Stimulated activated CD4-positive, alpha-beta T cell treated with anti-CD3 and anti-CD28 coated beads, Interleukin-2, amount 100 ng/mL, for 24 hours (primary cell): ENCODE results near the gene IDI2.
"Not testable (repeated sequence)": the region's sequence is repeated elsewhere in the genome, so short reads cannot be mapped to it uniquely, and the experiment has no call there.

Source experiments
- DNase-seq, 2 donors: peaks; one replicate each; pipeline ENCODE4 v3.0.0-alpha.2; 2020

The IDI2 gene

GRCh38 chr10:1025683-1026082 lies at the start of gene IDI2:
IDI2 (minus strand) TSS chr10:1025859; CDS start chr10:1024723, 1,136 bp downstream.
- no peak for DNase-seq

- no peak for DNase-seq
Observed at GRCh38 chr10:1074748-1075308, 49.2 kb upstream of the IDI2 start.

- no peak for DNase-seq
Observed at GRCh38 chr10:1074052-1074747, 48.5 kb upstream of the IDI2 start.

GRCh38 chr10:1070919-1071318 lies 45.3 kb upstream of the IDI2 start:
- DNase-seq = no peak

DNA sequence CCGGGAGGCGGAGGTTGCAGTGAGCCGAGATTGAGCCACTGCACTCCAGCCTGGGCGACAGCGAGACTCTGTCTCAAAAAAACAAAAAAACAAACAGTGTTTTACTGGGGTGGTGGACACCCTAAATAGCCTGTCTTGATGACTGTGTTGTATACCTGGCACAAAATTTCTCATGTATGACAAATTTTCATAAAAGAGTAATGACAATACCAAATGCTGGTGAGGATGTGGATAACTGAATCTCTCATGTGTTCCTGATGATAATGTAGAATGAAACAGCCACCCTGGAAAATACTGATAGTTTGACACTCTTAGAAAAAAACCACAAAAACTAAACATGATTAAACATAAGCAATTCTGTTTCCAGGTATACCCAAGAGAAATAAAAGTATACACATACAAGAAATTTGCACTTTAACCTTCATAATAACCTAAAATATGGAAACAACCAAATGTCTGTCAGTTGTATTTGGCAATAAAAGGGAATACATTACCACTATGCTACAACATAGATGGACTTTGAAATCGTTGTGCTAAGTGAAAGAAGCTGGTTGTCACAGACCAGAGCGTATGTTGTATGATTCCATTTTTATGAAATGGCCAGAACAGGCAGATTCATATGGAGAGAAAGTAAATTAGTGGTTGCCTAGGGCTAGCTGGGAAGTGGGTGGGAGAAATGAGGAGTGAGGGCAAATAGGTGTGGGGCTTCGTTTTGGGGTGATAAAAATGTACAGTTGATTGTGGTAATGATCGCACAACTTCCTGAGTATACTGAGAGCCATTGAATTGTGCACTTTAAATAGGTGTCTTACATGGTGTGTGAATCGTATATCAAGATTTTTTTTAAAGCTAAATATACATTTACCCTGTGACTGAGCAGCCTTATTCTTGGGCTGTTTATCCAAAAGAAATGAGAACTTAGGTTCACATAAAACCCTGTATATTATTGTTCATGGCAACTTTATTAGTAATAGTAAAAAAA lies 43.0 kb upstream of the IDI2 start:
- DNase-seq = no peak

- not testable (repeated sequence) for DNase-seq
Observed at GRCh38 chr10:1066734-1067133, 41.1 kb upstream of the IDI2 start.

- DNase-seq = no peak
Observed at GRCh38 chr10:1064964-1065247, 39.2 kb upstream of the IDI2 start.

GRCh38 chr10:1063232-1063865 lies 37.7 kb upstream of the IDI2 start:
- DNase-seq = no peak

GRCh38 chr10:1061930-1062774 lies 36.5 kb upstream of the IDI2 start:
- no peak for DNase-seq

- DNase-seq = no peak
Observed at GRCh38 chr10:1059902-1060301, 34.2 kb upstream of the IDI2 start.

GRCh38 chr10:1058017-1058416 lies 32.4 kb upstream of the IDI2 start:
- DNase-seq = no peak

DNA sequence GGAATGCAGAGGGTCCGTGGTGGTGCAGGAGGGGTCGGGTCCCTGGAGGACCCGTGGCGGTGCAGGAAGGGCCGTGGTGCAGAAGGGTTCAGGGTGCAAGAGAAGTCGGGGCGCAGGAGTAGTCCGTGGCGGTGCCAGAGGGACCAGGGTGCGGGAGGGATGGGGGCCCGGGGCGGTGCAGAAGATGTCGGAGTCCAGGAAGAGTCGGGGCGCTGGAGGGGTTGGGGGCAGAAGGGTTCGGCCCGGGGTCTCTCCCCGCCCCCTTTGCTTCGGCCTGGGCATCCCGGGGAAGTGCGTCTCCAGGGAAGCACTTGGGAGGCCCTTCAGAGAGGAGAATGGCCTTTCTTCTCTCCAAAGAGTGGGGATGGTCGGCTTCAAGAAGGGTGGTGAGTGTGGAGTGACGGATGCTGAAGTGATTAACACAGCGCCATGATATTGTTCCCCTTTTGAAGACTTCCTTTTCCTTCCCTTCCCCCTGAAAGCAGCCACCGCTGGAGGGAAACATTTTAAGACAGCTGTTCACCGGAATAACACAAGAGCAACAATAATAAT lies 31.5 kb upstream of the IDI2 start:
- no peak for DNase-seq

GRCh38 chr10:1056326-1057105 lies 30.9 kb upstream of the IDI2 start, which contains the start of gene WDR37:
WDR37 (plus strand) TSS chr10:1056385; CDS start chr10:1072156, 15,771 bp downstream.
- peak; percentile 91 to 93 for DNase-seq

DNA sequence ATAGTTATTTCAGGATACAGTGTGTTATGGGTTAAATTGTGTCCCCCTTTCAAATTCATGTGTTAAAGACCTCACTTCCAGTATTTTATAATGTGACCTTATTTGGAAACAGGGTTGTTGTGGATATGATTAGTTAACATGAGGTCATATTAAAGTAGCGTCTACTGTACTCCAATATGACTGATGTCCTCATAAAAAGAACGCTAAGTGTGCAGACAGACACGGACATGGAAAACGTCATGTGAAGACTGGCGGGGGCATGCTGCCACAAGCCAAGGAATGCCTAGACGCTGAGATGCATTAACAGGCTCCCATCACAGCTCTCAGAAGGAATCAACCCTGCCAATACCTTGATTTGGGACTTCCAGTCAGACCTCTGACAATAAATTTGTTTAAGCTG lies 29.0 kb upstream of the IDI2 start:
- no peak for DNase-seq

DNA sequence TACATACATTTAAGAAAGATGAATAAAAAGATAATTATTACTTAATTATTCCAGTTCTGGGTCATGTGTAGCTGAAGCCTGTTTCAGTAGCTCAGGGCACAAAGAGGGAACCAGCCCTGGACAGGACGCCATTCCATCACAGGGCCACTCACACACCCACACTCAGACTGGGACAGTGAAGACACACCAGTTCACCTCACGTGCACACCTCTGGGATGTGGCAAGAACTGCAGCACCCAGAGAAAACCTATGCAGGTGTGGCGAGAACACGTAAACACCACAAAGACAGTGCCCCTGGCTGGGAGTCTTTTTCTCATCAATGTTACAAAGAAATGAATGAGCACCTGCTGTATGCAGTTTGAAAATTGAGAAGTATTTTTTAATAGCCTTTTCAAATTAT lies 24.9 kb upstream of the IDI2 start:
- DNase-seq = peak; percentile 40

DNA sequence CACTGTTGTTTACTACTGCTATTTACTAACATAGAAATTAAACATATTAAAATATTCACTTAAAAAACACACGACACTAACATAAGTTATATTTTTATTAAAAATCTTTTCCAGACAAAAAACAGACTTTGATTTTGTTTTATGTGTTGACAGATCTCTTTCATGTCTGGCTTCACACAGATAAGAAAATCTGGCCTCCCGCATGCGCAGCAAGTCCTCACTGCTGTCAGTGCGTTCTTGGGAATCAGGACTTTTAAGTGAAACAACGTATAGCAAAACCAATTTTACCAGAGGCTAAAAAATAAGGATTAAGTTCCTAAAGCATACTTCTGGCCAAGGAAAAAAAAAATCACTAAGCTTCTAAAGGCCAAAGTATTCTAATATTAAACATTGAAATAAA lies 24.5 kb upstream of the IDI2 start:
- no peak for DNase-seq

DNA sequence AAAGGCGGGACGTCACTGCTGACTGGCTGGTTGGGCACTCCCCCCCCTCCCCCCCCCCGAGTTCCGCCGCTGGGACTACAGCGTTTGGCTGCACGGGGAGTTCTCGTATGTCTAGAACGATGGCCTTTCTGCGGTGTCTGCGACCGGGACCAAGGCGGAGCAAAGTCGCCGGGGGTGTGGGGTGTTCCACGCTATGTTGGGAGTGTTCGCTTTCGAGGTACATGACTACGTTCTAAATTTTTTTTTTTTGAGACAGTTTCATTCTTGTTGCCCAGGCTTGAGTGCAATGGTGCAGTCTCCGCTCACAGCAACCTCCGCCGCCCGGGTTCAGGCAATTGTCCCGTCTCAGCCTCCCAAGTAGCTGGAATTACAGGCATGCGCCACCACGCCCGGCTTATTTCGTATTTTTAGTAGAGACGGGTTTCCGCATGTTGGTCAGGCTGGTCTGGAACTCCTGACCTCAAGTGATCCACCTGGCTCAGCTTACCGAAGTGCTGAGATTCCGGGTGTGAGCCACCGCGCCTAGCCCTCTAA lies 23.8 kb upstream of the IDI2 start:
- no peak for DNase-seq

GRCh38 chr10:1048732-1049424 lies 23.2 kb upstream of the IDI2 start, which contains the start of gene IDI1:
IDI1 (minus strand) TSS chr10:1049119; CDS start chr10:1049003, 116 bp downstream.
- DNase-seq = peak; percentile 95

GRCh38 chr10:1048349-1048731 lies 22.7 kb upstream of the IDI2 start:
- no peak for DNase-seq

DNA sequence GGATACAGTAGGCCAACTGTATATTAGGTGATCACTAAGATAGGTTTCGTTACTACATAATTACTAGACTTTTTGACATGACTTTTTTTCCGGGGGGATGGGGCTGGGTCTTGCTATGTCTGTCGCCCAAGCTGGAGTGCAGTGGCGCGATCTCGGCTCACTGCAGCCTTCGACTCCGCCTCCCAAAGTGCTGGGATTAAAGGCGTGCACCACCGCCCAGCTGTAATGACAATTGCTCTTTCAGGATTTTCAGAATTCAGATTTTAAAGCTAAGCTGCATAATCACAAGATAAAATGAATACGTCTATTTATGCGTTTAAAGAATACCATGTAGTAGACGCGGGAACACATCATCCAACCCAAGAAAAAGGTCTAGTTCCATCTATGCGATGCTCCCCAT lies 22.3 kb upstream of the IDI2 start:
- DNase-seq = peak; percentile 30 to 35
